Measurements from ENCODE around the gene GPR39. TPM values are rescaled to one million over a fixed set of nuclear protein-coding genes. Genes with fewer than 3 reads are reported as not detected.

The GPR39 gene
- total RNA-seq, 2 donors from 2014 or later, result 3.6 to 5.3 TPM

DNA sequence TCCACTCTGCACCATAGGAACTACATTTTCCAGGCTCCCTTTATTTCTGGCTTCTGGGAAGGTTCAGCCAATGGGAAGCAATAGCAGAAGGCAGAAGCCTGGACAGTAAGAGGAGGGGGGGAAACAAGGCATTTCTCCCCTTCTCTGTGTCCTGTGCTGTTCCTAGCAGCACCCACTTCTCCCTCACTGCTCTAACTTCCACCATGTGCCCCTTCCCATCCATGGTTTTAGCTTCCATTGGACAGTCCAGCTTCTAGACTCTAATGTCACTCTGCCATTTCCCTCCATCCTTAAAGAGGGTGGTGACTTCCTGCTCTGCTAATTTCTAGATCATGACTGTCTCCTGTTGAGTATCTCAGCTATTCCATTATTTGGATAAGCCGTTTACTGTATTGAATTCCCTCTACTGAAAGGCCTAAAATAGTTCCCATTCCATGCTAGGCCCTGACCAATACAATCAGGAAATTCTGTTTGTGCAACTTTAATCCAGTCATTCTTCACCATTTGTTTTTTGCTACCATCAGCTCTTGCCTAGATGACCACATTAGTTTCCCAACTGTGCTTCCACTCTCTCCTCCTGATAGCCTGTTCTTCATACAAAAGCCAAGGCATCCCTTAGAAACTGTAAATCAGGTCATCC is 274.2 kb downstream of the GPR39 start:
- 54% methylated on average over 1 of the region's 1 CpG for WGBS
- TF ChIP-seq, protein P1, sequence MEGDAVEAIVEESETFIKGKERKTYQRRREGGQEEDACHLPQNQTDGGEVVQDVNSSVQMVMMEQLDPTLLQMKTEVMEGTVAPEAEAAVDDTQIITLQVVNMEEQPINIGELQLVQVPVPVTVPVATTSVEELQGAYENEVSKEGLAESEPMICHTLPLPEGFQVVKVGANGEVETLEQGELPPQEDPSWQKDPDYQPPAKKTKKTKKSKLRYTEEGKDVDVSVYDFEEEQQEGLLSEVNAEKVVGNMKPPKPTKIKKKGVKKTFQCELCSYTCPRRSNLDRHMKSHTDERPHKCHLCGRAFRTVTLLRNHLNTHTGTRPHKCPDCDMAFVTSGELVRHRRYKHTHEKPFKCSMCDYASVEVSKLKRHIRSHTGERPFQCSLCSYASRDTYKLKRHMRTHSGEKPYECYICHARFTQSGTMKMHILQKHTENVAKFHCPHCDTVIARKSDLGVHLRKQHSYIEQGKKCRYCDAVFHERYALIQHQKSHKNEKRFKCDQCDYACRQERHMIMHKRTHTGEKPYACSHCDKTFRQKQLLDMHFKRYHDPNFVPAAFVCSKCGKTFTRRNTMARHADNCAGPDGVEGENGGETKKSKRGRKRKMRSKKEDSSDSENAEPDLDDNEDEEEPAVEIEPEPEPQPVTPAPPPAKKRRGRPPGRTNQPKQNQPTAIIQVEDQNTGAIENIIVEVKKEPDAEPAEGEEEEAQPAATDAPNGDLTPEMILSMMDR (IDR thresholded peaks at IDR 0.05), result no peak
- TF ChIP-seq POLR2AphosphoS5 (IDR thresholded peaks at IDR 0.05), result no peak
- TF ChIP-seq POLR2A (IDR thresholded peaks at IDR 0.05), result no peak
- no peak for DNase-seq (ENCODE audit: low spot score)
- H3K36me3 ChIP-seq, result no peaks in the 10 kb centered on the region
- no peaks in the 10 kb centered on the region for H3K4me1 ChIP-seq (replicated peaks)
- intact Hi-C loops (cut with DNase I), result no loop called here
- H3K27me3 ChIP-seq (replicated peaks; ENCODE audit: insufficient read depth), result no peaks in the 10 kb centered on the region
- no peaks in the 10 kb centered on the region for H3K9me3 ChIP-seq
- no peak overlapping the region for H3K4me3 ChIP-seq
- no peak overlapping the region for H3K27ac ChIP-seq

DNA sequence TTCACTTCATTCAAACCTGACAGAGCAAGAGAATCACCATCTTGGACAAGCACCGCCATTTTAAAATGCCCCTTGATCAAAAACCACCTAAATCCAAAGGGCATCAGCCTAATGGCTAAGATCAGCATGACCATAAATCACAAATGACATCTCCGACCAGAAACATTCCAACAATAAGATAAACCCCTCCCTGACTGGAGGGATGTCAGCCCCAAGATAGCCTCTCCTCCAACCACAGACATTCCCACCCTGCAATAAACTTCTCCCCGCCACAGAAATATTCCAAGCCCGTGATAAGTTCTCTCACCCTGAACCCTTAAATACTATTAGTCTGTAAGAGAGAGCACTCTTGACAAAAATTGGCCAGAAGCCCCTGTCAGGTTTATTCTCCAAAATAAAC is 275.0 kb downstream of the GPR39 start:
- Histone ChIP-seq H3K36me3 (no peaks in the 10 kb centered on the region), H3K4me1 (replicated peaks) (no peaks in the 10 kb centered on the region), H3K4me3 (no peak overlapping the region), H3K9me3 (no peaks in the 10 kb centered on the region), H3K27ac (no peak overlapping the region), H3K27me3 (replicated peaks; ENCODE audit: insufficient read depth) (no peaks in the 10 kb centered on the region)
- DNase-seq (ENCODE audit: low spot score), result no peak
- intact Hi-C loops (cut with DNase I), result no loop called here
- TF ChIP-seq, protein P1 (IDR thresholded peaks at IDR 0.05), result no peak
- TF ChIP-seq POLR2AphosphoS5 (IDR thresholded peaks at IDR 0.05) (no peak), POLR2A (IDR thresholded peaks at IDR 0.05) (no peak)
- 90% methylated on average over 4 of the region's 4 CpGs for WGBS

DNA sequence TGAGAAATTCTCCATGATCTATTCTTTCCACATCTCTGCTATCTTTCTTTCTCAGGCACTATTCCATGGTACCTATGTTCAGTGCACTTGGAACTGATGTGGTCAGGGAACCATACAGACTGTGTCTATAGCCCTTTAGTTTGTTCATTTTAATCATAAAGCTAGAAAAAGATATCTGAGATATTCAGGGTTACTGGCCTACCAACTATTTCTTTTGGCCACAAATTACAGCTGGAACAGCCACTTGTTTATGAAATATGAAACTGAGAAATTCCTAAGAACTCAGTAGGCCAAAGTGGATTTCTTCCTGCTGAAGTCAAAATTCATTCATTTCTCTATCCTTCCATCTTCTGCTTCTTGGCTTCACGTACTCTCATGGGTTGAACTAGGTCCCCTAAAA is 276.2 kb downstream of the GPR39 start:
- H3K4me3 ChIP-seq, result no peak overlapping the region
- H3K9me3 ChIP-seq, result no peaks in the 10 kb centered on the region
- H3K27ac ChIP-seq, result no peak overlapping the region
- H3K4me1 ChIP-seq (replicated peaks), result no peaks in the 10 kb centered on the region
- no peaks in the 10 kb centered on the region for H3K27me3 ChIP-seq (replicated peaks; ENCODE audit: insufficient read depth)
- no peaks in the 10 kb centered on the region for H3K36me3 ChIP-seq
- TF ChIP-seq POLR2AphosphoS5 (IDR thresholded peaks at IDR 0.05), result no peak
- TF ChIP-seq, protein P1 (IDR thresholded peaks at IDR 0.05), result no peak
- no peak for TF ChIP-seq POLR2A (IDR thresholded peaks at IDR 0.05)
- intact Hi-C loops (cut with DNase I), result no loop called here
- no peak for DNase-seq (ENCODE audit: low spot score)
- WGBS, result 68% methylated on average over 1 of the region's 1 CpG

Small RNA genes lying within 50 kb of the gene (small RNA-seq; reads per million reads assigned to genes)
- 0 reads per million in 2 donors for gene RNU6-175P
